ENCODE measurements around the gene ALAS2.
"Not testable (repeated sequence)": the region's sequence is repeated elsewhere in the genome, so short reads cannot be mapped to it uniquely, and the experiment has no call there.

ALAS2 gene, protein sequence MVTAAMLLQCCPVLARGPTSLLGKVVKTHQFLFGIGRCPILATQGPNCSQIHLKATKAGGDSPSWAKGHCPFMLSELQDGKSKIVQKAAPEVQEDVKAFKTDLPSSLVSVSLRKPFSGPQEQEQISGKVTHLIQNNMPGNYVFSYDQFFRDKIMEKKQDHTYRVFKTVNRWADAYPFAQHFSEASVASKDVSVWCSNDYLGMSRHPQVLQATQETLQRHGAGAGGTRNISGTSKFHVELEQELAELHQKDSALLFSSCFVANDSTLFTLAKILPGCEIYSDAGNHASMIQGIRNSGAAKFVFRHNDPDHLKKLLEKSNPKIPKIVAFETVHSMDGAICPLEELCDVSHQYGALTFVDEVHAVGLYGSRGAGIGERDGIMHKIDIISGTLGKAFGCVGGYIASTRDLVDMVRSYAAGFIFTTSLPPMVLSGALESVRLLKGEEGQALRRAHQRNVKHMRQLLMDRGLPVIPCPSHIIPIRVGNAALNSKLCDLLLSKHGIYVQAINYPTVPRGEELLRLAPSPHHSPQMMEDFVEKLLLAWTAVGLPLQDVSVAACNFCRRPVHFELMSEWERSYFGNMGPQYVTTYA

DNA sequence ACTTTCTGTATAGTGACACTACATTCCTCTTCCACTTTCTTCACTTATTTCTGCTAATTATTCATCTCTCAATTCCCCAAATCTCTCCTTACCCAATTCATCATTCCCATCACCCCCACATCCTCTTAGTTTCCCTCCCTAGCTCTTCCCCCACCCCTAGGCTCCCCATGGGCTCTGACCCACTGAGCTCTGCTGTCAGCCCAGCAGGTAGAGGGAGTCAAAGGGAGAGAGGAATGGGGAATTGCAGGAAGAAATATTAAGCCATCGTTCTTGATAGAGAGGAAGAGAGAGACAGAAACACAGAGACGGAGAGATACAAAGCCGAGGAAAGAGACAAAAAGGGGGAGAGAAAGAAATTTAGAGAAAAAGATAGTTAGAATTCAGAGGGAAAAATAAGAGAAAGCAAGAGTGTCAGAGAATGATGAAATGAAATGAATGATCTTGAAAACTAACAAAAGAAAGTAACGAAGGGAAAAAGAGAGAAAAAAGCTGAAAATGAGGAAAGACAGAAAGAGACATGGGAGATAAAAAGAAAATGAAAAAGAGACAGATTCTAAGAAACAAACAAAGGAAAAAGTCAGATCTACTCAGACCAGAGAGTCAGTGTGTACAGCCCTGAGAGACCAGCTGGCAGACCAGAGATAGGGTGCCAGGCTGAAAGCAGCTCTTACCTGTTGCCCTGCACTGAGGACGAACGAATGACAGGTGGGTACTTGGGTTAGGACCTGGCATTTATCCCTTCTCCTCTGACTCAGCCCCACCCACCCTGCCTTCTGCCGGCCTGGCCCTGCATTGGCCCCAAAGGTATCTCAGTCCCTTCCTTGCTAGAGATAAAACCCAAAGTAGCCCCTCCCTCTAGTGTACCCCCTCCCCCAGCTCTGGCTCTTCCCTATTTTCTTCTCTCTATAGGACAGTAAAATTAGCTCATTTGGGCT lies at the start of gene ALAS2:
ALAS2 (minus strand) TSS at position 707 of the 935 bp plus-strand sequence. CDS start 4,977 bp downstream, outside the sequence.
- DNase-seq (ENCODE audit: low spot score), result no peak

DNA sequence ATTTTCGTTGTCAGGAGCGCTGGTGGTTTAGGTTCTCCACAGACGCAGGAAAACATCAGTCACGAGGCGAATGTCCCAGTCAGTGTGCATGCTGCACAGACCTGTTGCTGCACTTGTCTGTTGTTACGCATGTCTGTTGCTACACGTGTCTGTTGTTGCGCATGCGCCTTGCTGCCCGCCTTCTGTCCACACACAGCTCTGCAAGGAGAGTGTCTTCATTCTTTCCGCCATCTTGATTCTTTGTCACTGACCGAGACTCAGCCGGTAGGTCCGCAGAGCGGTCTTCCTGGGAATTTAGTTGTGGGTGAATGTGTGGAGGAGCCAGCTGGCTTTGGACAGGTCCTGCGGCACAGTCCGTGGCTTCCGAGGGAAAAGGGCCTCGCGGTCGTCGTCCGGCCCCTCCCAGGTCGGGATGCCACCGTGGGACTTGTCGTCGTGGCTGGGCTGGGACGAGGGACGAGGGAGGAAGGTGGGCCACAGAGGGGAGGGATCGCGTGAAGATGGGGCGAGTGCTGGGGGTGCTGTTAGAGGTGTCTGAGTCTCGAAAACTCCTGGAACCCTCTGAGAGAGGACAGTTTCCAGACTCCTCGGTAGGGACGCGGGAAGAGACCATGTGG lies 44.2 kb upstream of the ALAS2 start, which contains the start of gene PAGE2B:
PAGE2B (plus strand) TSS at position 180 of the 617 bp plus-strand sequence. CDS start 1,012 bp downstream, outside the sequence.
- no peak for DNase-seq (ENCODE audit: low spot score)

DNA sequence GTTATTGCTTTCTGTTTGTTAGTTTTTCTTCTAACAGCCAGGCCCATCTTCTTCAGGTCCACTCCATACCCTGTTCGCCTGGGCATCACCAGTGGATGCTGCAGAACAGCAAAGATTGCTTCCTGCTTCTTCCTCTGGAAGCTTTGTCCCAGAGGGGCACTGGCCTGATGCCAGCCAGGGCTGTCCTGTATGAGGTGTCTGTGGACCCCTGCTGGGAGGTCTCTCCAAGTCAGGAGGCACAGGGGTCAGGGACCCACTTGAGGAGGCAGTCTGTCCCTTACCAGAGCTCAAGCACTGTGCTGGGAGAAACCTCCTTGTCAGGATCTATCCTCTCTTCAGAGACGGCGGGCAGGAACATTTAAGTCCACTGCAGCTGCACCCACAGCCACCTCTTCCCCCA lies 41.5 kb upstream of the ALAS2 start:
- DNase-seq (ENCODE audit: low spot score), result no peak

DNA sequence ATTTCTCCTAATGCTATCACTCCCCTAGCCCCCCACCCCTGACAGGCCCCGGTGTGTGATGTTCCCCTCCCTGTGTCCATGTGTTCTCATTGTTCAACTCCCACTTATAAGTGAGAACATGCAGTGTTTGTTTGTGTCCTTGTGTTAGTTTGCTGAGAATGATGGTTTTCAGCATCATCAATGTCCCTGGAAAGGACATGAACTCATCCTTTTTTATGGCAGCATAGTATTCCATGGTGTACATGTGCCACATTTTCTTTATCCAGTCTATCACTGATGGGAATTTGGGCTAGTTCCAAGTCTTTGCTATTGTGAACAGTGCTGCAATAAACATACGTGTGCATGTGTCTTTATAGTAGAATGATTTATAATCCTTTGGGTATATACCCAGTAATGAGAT lies 36.4 kb upstream of the ALAS2 start:
- DNase-seq (ENCODE audit: low spot score), result not testable (repeated sequence)

DNA sequence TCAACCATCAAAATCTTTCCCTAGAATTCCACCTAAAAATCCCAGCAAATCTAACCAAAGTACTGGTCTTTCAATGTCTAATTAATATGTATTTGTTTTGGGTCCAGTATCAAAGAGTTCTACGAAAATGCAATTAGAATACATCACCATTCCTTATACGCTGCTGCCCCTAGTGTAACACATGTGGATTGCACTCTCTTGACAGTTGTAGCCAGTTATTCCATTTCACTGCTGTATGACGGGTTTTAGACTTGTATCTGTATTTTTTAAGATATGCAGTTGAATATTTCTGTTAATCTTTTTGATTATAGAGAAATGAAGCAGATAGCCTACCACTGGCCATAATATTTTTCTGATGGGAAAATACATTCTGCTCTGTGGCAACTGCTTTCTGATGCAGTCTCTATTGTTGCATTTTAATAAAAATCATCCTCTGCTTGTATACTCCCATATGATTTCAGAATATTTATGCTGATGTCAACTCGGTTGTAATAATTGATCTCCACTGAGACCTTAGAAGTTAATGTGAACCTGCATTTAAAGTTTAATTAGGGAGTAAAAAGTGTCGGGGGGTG lies 27.0 kb upstream of the ALAS2 start:
- DNase-seq (ENCODE audit: low spot score), result peak; percentile 52

- no peak for DNase-seq (ENCODE audit: low spot score)
Observed at GRCh38 chrX:55056820-55057674, 26.3 kb upstream of the ALAS2 start.

DNA sequence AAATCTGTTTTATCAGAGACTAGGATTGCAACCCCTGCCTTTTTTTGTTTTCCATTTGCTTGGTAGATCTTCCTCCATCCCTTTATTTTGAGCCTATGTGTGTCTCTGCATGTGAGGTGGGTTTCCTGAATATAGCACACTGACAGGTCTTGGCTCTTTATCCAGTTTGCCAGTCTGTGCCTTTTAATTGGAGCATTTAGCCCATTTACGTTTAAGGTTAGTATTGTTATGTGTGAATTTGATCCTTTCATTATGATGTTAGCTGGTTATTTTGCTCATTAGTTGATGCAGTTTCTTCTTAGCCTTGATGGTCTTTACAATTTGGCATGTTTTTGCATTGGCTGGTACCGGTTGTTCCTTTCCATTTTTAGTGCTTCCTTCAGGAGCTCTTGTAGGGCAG lies 19.8 kb upstream of the ALAS2 start:
- not testable (repeated sequence) for DNase-seq (ENCODE audit: low spot score)

- DNase-seq (ENCODE audit: low spot score), result no peak
Observed at GRCh38 chrX:55041514-55041913, 10.7 kb upstream of the ALAS2 start.

- DNase-seq (ENCODE audit: low spot score), result no peak
Observed at GRCh38 chrX:55039471-55039870, 8.7 kb upstream of the ALAS2 start.

- DNase-seq (ENCODE audit: low spot score), result no peak
Observed at GRCh38 chrX:55033429-55033828, 2.7 kb upstream of the ALAS2 start.

GRCh38 chrX:55029291-55029690 lies 1.5 kb downstream of the ALAS2 start:
- DNase-seq (ENCODE audit: low spot score), result no peak

DNA sequence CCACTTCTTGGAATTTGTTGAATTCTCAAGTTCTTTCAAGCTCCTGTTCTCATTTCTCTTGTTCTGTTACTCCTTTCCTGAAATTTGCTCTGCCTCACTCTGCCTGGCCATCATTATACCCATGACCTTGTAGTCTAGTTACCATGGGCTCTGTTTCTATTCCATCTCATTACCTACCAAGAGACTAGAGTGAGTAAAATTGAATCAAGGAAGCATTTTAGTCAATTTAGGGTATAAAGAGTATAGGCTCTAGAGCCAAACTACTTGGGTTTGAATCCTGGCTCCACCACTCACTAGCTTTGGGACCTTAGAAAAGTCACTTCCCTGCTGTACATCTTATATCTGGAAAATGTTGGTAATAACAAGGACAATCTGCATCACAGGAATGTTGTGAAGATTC lies 2.2 kb downstream of the ALAS2 start:
- no peak for DNase-seq (ENCODE audit: low spot score)

- DNase-seq (ENCODE audit: low spot score), result no peak
Observed at GRCh38 chrX:55028040-55028439, 2.7 kb downstream of the ALAS2 start.

DNA sequence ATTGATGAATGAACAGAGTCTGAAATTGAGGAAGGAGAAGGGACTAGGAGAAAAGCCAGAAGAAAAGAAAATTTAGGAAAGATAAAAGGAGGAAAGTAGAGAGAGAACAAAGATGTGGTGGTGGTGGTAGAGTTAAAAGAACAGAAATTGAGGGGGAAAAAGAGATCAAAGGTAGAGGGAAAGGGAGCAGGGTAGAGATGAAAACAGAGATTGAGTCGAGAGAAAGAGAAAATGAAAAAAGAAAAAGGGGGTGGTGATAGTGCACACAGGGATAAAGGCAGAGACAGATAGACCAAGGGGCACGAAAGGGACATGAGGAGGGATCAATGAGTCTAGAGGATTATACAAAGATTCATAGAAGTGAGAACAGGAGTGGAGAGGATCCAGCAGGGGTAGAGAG lies 3.9 kb downstream of the ALAS2 start:
- DNase-seq (ENCODE audit: low spot score), result no peak

GRCh38 chrX:55026143-55026542 lies 4.6 kb downstream of the ALAS2 start:
- peak; percentile 24 for DNase-seq (ENCODE audit: low spot score)

DNA sequence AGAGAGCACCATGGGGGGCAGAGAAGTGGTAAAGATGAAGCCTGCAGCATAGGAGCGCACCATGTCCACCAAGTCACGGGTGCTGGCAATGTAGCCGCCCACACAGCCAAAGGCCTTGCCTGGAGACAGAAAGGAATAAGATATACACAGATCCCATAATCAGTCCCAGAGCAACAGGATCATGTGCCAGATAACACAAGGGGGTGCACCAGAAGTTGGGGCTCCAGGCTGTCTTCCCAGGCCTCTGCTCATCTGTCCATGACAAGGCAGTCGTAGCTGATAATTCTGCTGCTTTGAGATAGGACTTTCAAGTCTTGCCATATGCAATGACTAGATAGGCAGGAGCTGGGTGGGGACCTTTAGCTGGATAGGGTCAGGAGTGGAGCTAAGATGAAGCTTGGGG lies 15.9 kb downstream of the ALAS2 start:
- DNase-seq (ENCODE audit: low spot score), result no peak

DNA sequence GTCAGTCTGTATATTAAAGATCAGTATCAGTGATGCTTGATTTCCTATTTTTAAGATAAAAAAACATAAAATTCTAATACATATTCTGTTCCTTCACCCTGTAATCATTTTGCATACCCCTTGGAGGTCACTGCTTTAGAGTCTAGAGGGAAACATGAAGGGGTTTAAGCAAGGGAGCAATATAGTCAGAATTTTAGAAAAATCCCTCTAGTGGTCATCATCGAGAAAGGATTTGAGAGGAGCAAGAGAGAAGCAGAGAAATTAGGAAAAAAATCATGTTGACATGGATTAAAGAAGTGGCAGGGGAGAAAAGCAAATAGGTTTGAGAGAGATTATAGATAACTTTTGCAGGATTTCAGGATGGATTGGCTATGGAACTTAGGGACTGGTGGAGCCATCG lies 19.5 kb downstream of the ALAS2 start:
- peak; percentile 14 for DNase-seq (ENCODE audit: low spot score)

DNA sequence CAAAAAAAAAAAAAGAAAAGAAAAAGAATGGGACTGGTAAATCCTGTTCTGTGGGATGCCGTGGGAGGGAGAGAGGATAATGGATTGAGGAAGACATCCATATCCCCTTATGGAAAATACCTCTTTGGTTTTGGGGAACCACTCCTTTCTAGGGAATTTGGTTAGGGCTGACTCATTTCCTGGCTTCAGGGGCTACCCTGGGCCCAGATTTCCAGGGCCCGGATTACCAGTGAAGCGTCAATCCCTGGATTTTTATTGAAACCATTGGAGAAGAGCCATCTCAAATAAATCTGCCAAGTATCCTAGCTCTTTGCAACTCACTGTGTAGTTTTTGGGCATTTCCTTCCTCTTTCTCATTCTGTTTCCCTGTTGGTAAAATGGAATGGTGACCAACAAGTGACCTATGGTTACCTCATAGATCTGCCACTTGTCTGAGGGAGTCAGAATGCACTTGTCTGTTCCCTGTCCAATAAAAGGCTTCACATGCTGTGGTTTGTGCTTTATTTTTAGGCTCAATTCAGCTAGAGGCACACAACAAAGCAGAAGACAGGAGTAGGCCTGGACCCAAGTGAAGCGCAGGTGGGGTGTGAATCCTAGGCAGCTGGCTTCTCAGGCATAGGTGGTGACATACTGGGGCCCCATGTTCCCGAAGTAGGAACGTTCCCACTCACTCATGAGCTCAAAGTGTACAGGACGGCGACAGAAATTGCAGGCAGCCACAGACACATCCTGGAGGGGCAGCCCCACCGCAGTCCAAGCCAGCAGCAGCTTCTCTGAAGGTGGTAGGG lies 22.0 kb downstream of the ALAS2 start:
- DNase-seq (ENCODE audit: low spot score), result peak; percentile 18

DNA sequence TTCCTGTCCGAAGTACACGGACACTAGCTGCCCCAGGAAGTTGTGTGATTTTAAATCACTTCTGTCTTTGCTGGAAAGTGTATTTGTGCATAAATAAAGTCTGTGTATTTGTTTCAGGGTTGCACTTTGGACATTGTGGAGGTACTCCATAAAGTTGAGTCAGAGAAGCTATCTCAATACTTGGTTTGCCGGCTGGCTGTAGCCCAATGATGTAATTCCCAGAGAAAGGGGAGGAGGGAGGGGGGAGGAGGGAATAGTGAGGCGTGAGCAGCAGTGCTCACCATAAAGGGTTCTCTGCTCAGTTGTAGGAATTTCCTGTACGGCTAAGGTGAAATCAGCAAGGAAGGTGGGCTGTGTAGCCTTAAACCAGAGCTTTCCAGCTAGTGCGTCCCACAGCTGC lies 23.1 kb downstream of the ALAS2 start:
- peak; percentile 61 for DNase-seq (ENCODE audit: low spot score)

Measured in AG08395 (cell line).